ENCODE results near the gene PLEKHF1. TPM values are rescaled to one million over a fixed set of nuclear protein-coding genes. Genes with fewer than 3 reads are reported as not detected.

Gene PLEKHF1
- total RNA-seq, 1 donor from 2014 or later, result 17.3 TPM

GRCh38 chr19:29672933-29673336, 7.7 kb downstream of the PLEKHF1 start:
- Histone ChIP-seq H3K4me3 (no peak overlapping the region), H3K27ac (peak overlapping the region; percentile 17), H3K36me3 (peaks cover 39% of the 10 kb centered on the region), H3K27me3 (no peaks in the 10 kb centered on the region), H3K9me3 (no peaks in the 10 kb centered on the region), H3K4me1 (peaks cover 61% of the 10 kb centered on the region)
- DNase-seq (peak; percentile 67), ATAC-seq (peak; percentile 36)
- TF ChIP-seq CTCF (IDR thresholded peaks at IDR 0.05), result no peak
- intact Hi-C loops (cut with DNase I), result no loop called here

GRCh38 chr19:29673451-29674371, 8.4 kb downstream of the PLEKHF1 start:
- Histone ChIP-seq H3K4me1 (peaks cover 60% of the 10 kb centered on the region), H3K9me3 (no peaks in the 10 kb centered on the region), H3K27ac (no peak overlapping the region), H3K36me3 (peaks cover 39% of the 10 kb centered on the region), H3K4me3 (no peak overlapping the region), H3K27me3 (no peaks in the 10 kb centered on the region)
- DNase-seq (peak; percentile 62), ATAC-seq (no peak)
- TF ChIP-seq CTCF (IDR thresholded peaks at IDR 0.05), result no peak
- intact Hi-C loops (cut with DNase I), result no loop called here

- Histone ChIP-seq H3K27me3 (no peaks in the 10 kb centered on the region), H3K4me1 (peaks cover 60% of the 10 kb centered on the region), H3K36me3 (peaks cover 35% of the 10 kb centered on the region), H3K4me3 (no peak overlapping the region), H3K9me3 (no peaks in the 10 kb centered on the region), H3K27ac (no peak overlapping the region)
- intact Hi-C loops (cut with DNase I), result no loop called here
- DNase-seq (peak; percentile 60), ATAC-seq (no peak)
- TF ChIP-seq CTCF (IDR thresholded peaks at IDR 0.05), result no peak
These were observed 9.3 kb downstream of the PLEKHF1 start for GRCh38 chr19:29674374-29675119.

- Histone ChIP-seq H3K4me1 (peaks cover 66% of the 10 kb centered on the region), H3K27ac (peak overlapping the region; percentile 9)
- DNase-seq, result peak; percentile 59
These were observed 9.9 kb downstream of the PLEKHF1 start for GRCh38 chr19:29675120-29675649.

More at GRCh38 chr19:29675120-29675649, 9.9 kb downstream of the PLEKHF1 start:
- Histone ChIP-seq H3K4me3 (no peak overlapping the region), H3K9me3 (no peaks in the 10 kb centered on the region), H3K27me3 (no peaks in the 10 kb centered on the region), H3K36me3 (peaks cover 35% of the 10 kb centered on the region)
- no peak for ATAC-seq
- no peak for TF ChIP-seq CTCF (IDR thresholded peaks at IDR 0.05)
- intact Hi-C loops (cut with DNase I), result no loop called here

Measured in upper lobe of right lung (tissue), 1 donor.